Daoy (cell line): ENCODE data around the gene TIMP2. TPM values are rescaled to one million over a fixed set of nuclear protein-coding genes. Genes with fewer than 3 reads are reported as not detected.
"Not testable (repeated sequence)": the region's sequence is repeated elsewhere in the genome, so short reads cannot be mapped to it uniquely, and the experiment has no call there.

ENCODE experiments used
- DNase-seq: peaks from one replicate; pipeline ENCODE4 v3.0.0-alpha.2; 2015; ENCODE audit warnings: low read depth
- total RNA-seq: library from RNA; depleted of rRNA; stranded (reverse); fragments of >200 nt; shearing (Covaris generic); gene quantifications from 2 replicates; pipeline ENCODE4 v1.2.3, GENCODE V29; 2014

The TIMP2 gene
- total RNA-seq, 1 experiment from 2014 or later = 53.1 TPM

DNA sequence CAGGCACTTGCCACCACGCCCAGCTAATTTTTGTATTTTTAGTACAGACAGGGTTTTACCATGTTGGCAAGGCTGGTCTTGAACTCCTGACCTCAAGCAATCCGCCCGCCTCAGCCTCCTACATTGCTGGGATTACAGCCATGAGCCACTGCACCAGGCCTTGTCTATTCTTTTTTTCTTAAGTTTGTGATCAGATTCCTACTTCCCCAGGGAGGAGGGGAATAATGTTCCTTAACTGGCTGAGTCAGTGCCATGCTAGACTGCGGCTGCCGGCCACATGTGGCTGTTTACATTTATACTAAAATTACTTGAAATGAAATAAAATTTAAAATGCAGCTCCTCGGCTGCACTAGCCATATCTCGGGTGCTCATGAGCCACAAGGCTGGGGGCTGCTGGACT lies 56.8 kb downstream of the TIMP2 start:
- DNase-seq = peak; percentile 65

GRCh38 chr17:78867046-78867445 lies 58.1 kb downstream of the TIMP2 start:
- DNase-seq = not testable (repeated sequence)

- peak; percentile 76 for DNase-seq
Observed at GRCh38 chr17:78865682-78866390, 59.4 kb downstream of the TIMP2 start.

DNA sequence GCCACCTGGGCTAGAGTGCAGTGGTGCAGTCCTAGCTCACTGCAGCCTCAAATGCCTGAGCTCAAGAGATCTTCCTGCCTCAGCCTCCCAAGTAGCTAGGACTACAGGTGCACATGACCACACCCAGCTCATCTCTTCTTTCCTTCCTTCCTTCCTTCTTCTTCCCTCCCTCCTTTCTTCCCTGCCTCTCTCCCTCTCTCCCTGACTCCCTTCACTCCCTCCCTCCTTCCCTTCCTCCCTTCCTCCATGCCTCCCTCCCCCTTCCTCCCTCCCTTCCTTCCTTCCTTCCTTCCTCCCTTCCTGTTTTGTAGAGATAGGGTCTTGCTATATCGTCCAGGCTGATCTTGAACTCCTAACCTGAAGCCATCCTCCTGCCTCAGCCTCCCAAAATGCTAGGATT lies 61.1 kb downstream of the TIMP2 start:
- no peak for DNase-seq

GRCh38 chr17:78862073-78863023 lies 62.8 kb downstream of the TIMP2 start:
- DNase-seq = peak; percentile 99

- no peak for DNase-seq
Observed at GRCh38 chr17:78861229-78861628, 64.0 kb downstream of the TIMP2 start.

DNA sequence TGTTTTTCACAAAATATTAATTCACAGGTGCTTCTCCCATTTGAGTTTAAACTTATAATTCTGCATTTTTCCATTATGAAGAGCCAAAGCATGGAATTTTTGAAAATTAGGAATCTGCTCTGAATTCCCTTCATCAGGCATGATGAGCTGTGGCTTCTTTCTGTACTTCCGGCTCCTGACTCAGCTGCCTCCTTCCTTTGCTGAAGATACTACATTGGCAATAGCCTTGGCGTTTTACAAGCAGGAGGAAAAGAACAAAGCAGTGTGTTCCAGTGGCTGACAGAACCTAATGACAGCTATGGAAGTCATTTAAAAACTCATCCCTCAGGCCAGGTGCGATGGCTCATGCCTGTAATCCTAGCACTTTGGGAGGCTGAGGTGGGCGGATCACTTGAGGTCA lies 66.1 kb downstream of the TIMP2 start:
- no peak for DNase-seq

GRCh38 chr17:78857266-78857665 lies 67.9 kb downstream of the TIMP2 start:
- no peak for DNase-seq

GRCh38 chr17:78855561-78856165 lies 69.5 kb downstream of the TIMP2 start:
- no peak for DNase-seq

DNA sequence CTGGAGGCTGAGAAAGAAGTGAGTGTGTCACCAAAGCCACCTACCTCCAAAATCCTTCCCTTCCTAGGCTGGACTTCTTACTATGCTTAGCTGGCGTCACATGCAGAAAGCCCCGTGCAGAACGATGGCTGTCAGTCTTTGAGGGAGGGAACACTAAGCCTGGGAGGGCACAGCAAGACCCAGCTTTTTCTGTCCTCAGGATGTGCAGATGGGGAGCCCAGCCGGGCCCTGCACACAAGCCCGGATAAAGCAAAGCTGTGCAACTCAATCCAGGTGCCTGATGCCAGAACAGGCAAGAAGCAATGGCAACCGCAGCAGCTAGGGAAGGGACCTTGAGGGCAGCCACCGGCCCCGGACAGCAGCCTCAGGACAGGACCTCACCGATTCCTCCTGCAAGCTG lies 70.7 kb downstream of the TIMP2 start:
- DNase-seq = no peak

GRCh38 chr17:78853926-78854394 lies 71.2 kb downstream of the TIMP2 start:
- no peak for DNase-seq

DNA sequence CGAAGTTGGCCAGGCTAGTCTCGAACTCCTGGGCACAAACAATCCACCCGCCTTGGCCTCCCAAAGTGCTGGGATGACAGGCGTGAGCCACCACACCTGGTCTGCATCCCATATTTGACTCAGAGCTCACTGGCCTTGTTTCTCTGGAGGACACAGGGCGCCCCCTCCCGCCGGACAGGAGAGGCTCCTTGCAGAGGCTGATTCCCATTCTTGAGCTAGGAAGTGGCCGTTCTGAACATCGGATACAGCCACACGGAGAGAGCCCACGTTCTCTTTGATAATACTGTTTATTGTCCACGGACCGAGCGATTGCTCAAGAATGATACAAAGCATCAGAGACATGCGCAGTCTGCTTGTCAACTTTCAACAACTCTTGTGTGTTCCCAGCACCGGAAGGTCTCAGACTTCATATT lies 72.5 kb downstream of the TIMP2 start:
- DNase-seq = no peak

- no peak for DNase-seq
Observed at GRCh38 chr17:78849026-78849425, 76.2 kb downstream of the TIMP2 start.

- DNase-seq = no peak
Observed at GRCh38 chr17:78847052-78847451, 78.1 kb downstream of the TIMP2 start.

DNA sequence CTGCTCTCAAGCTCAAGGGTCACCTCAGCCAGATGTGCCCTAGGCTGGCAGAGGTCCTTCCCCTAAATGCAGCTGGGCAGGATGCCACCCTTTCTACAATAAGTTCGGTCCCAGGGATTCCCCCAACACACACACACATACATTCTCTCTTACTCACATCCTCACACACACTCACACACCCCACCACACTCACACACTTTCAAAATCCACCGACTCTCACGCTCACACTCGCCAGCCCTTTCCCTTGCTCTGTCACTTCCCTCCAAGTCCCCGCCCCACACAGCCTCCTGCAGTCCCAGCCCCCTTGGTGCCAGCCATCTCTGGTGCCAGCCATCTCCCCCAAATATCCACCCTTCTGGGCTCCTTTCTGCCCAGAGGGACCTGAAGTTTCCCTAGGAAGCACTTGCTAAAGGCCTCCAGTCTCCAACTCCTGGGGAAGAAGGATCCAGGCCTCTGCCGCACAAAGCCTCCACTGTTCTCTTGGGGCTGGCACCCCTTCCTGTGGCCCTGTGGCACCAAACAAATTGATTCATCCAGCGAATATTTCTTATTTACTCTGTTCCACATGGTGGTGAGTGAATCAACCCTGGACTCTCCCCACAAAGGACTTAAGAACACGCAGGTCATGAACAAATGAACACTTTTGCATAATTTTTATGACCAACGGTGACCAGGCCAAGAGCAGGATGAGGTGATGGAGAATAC lies 80.7 kb downstream of the TIMP2 start:
- peak; percentile 48 for DNase-seq

DNA sequence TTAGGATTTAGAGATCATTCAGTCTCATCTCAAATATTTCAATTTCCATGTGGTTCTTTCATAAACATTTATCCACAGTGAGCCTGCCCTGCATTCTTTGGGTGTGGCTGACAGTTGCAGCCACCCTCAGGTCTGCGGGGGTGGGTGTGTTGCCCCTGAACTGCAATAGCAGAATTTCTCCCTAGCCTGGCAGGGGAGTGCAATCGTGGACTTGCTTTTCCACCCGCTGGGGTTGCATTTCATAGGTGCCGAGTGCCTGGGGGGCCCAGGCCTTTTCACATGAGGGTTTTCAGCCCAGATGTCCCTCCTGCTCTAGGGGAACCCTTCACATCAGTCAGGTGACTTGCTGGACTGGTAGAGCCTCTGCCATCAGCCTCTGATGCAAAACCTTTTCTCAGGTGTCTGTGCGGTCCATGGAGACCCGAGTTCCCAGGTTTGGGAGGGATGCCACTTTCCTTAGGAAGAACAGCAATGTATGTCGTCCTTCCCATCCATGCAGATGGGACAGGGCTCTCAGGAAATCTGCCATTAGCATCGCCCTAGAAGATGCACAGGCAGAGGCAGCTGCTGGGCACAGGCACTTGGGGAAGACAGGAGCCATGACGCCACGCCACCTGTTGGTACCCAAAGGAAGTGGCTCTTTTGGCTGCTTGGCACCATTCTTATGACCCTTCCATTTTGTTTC lies 82.2 kb downstream of the TIMP2 start:
- DNase-seq = peak; percentile 77

- peak; percentile 100 for DNase-seq
Observed at GRCh38 chr17:78840780-78841611, 84.2 kb downstream of the TIMP2 start, which contains the start of gene USP36. Gene USP36, minus strand, starts transcription at chr17:78840814. Its CDS starts 4,451 bp downstream, at chr17:78836363.

GRCh38 chr17:78840530-78840779 lies 84.7 kb downstream of the TIMP2 start:
- DNase-seq = no peak

DNA sequence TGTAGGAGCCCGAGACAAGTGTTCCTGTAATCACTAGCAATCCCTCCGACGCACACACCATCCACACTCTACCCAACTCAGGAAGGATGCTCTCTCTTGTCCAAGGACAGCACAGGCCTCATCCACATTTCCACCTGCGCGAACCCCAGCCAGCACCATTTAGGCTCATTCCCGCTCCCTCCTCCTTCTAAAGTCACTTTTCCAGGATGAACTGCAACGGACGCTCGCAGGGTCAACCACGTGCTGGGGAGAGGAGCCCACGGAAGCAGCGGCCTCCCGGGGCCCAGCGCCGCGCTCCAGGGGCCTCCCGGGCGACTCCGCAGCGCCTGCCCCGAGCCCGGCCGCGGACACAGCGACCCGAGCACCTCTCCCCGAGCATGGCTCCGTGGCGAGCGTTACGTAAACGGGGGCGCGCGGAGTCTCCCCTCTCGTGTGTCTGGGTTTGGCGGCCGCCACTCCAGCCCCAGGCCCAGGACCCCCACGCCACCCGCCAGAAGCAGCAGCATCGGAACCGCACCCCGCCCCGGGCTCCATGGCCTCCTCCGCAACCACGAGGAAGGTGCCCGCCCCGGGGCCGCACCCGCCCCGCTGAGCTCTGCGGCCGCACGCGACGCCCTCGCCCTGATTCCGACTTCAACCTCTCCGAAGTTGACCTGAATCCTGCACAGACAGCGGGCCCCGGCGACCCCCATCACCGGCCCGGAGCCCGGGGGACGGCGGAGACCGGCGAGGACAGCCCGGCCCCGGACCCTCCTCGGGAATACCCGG lies 85.2 kb downstream of the TIMP2 start:
- DNase-seq = peak; percentile 48
